ENCODE results near the gene FAM169A.
"Not testable (repeated sequence)": the region's sequence is repeated elsewhere in the genome, so short reads cannot be mapped to it uniquely, and the experiment has no call there.

Gene FAM169A

GRCh38 chr5:74791669-74792068 lies 74.5 kb downstream of the FAM169A start:
- DNase-seq: not testable (repeated sequence)

DNA sequence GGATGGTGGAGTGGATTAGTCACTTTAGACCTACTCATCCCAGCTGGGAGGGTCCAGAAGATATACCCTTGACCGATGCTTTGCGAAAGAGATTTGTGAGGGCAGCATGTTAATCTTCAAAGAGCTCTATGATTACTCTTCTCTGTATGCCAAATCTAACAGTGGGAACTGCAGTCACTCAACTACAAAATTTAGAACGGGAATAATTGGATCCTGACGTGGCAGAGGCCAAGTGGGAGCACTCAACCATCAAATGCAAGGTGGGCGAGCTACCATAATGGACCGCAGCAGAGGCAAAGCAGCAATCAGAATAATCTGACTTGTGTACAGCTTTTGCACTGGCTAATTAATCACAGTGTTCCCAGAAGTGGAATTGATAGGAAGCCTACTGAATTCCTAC lies 78.8 kb downstream of the FAM169A start:
- DNase-seq: no peak

- DNase-seq: no peak
Observed at GRCh38 chr5:74786851-74787250, 79.3 kb downstream of the FAM169A start.

DNA sequence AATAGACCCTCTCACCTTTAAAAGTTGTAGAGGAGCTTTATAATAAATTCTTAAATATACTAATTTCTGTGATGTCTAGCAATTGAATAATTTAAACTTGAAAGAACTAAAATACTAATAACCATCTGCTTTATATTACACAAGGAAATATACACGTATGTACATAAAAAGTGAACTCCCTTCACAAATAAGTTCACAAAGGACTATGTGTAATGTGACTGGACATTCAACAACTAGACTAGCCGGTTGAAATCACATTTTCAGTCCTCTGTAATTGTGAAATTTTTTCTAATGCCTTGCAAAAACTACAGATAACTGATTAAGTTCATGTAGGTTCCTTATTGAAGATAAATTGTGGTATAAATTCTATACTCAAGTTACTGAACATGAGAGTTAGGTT lies 87.6 kb downstream of the FAM169A start:
- DNase-seq: no peak

- DNase-seq: no peak
Observed at GRCh38 chr5:74772359-74772758, 93.8 kb downstream of the FAM169A start.

DNA sequence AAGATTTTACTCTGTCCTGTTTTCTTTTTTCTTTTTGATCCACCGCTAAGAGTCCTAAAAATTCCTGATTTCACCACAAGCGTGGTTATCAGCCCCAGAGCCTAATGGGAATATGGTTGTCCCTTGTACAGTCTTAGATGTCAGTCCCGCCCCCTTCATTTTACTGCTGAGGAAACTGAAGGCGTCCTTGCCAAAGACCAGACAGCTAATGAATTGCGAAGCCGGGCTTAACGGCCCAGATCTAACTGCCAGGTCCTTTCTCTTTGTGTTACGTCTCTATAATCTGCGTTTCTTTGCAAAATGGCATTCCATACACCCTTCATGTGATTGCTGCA lies 98.6 kb downstream of the FAM169A start:
- no peak for DNase-seq

GRCh38 chr5:74766849-74767578 lies 99.2 kb downstream of the FAM169A start, which contains the start of the genes GFM2 and NSA2:
Gene GFM2, minus strand, starts transcription at chr5:74767117. Its CDS starts 3,375 bp downstream, at chr5:74763742.
Gene NSA2, plus strand, starts transcription at chr5:74767249. Its CDS starts 112 bp downstream, at chr5:74767361.
- peak; percentile 95 for DNase-seq

- no peak for DNase-seq
Observed at GRCh38 chr5:74766418-74766848, 99.8 kb downstream of the FAM169A start.

DNA sequence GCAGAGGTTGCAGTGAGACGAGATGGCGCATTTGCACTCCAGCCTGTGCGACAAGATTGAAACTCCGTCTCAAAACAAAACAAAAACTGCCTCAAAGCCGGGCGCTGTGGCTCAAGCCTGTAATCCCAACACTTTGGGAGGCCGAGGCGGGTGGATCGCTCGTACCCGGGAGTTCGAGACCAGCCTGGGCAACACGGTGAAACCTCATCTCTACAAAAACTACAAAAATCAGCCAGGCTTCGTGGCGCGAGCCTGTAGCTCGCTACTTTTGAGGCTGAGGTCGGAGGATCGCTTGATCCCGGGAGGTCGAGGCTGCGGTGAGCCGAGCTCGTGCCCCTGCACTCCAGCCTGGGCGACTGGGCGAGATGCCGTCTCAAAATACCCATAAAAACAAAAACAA lies 100.3 kb downstream of the FAM169A start:
- no peak for DNase-seq

GRCh38 chr5:74765201-74765600 lies 101.0 kb downstream of the FAM169A start:
- DNase-seq: no peak

GRCh38 chr5:74763504-74763903 lies 102.7 kb downstream of the FAM169A start:
- DNase-seq: no peak

GRCh38 chr5:74762599-74762998 lies 103.6 kb downstream of the FAM169A start:
- no peak for DNase-seq

GRCh38 chr5:74761241-74761640 lies 104.9 kb downstream of the FAM169A start:
- DNase-seq: no peak

GRCh38 chr5:74748742-74749141 lies 117.4 kb downstream of the FAM169A start:
- not testable (repeated sequence) for DNase-seq

- no peak for DNase-seq
Observed at GRCh38 chr5:74738406-74738805, 127.8 kb downstream of the FAM169A start.

- DNase-seq: no peak
Observed at GRCh38 chr5:74736759-74737158, 129.4 kb downstream of the FAM169A start.
